Tibial artery (tissue), 4 donors: ENCODE measurements around the gene RNF26.

Source experiments
- DNase-seq, 2 donors: peaks; one replicate each; pipeline ENCODE4 v3.0.0-alpha.2; 2019
- H3K27ac ChIP-seq, 2 donors: fragments of 200-600 bp; sonication (generic) in 1 of 2; 1 replicate in 1 of 2; 2 replicates in 1 of 2; pipeline ENCODE4 v1.5.1; 2018 to 2019; ENCODE audit warnings: mild to moderate bottlenecking in 1 of 2
- H3K27me3 ChIP-seq, 2 donors: fragments of 200-600 bp; sonication (generic) in 1 of 2; one replicate each; pipeline versions ENCODE4 v1.5.1 to v1.6.0; 2016 to 2019
- H3K36me3 ChIP-seq, 3 donors: fragments of 200-600 bp; sonication (generic) in 2 of 3; one replicate each; pipeline ENCODE4 v1.5.1; 2016 to 2019; ENCODE audit warnings: mild to moderate bottlenecking in 2 of 3
- H3K4me1 ChIP-seq, 4 donors: fragments of 200-600 bp; sonication (generic) in 2 of 4; 1 replicate in 3 of 4; 2 replicates in 1 of 4; pipeline ENCODE4 v1.5.1; 2016 to 2019
- H3K4me3 ChIP-seq, 2 donors: fragments of 200-600 bp; sonication (generic) in 1 of 2; 1 replicate in 1 of 2; 2 replicates in 1 of 2; pipeline ENCODE4 v1.5.1; 2018 to 2019; ENCODE audit warnings: mild to moderate bottlenecking in 2 of 2
- H3K9me3 ChIP-seq, 3 donors: fragments of 200-600 bp; sonication (generic) in 1 of 3; one replicate each; pipeline ENCODE4 v1.5.1; 2016 to 2019
- intact Hi-C: fragments of 100-400 bp; cut with DNase I; formaldehyde crosslinking; loops from one replicate; pipeline ENCODE4 v1.15.0; 2023; ENCODE audit warnings: low total_unique reads
- TF ChIP-seq, protein P1 (sequence below), 2 experiments: fragments of 200-600 bp in 1 of 2; fragments of 450-650 bp in 1 of 2; IDR thresholded peaks; one replicate each; pipeline ENCODE4 v1.5.1; 2017 to 2019; ENCODE audit warnings: antibody characterized with exemption in 2 of 2, mild to moderate bottlenecking in 1 of 2, moderate library complexity in 1 of 2

RNF26 gene

GRCh38 chr11:119363081-119363850 is 28.9 kb downstream of the RNF26 start:
- H3K4me1 ChIP-seq = peaks cover 3 to 79% (median 62%) of the 10 kb centered on the region in 4 donors
- H3K27me3 ChIP-seq = no peaks in the 10 kb centered on the region
- no peaks in the 10 kb centered on the region for H3K9me3 ChIP-seq
- intact Hi-C loops = no loop called here
- TF ChIP-seq, protein P1, sequence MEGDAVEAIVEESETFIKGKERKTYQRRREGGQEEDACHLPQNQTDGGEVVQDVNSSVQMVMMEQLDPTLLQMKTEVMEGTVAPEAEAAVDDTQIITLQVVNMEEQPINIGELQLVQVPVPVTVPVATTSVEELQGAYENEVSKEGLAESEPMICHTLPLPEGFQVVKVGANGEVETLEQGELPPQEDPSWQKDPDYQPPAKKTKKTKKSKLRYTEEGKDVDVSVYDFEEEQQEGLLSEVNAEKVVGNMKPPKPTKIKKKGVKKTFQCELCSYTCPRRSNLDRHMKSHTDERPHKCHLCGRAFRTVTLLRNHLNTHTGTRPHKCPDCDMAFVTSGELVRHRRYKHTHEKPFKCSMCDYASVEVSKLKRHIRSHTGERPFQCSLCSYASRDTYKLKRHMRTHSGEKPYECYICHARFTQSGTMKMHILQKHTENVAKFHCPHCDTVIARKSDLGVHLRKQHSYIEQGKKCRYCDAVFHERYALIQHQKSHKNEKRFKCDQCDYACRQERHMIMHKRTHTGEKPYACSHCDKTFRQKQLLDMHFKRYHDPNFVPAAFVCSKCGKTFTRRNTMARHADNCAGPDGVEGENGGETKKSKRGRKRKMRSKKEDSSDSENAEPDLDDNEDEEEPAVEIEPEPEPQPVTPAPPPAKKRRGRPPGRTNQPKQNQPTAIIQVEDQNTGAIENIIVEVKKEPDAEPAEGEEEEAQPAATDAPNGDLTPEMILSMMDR (IDR thresholded peaks at IDR 0.05) = no peak
- peak overlapping the region; percentile 78 to 84 for H3K27ac ChIP-seq
- peak in 1 of 2 donors; percentile 68 for DNase-seq
- peaks cover 0 to 16% (median 6%) of the 10 kb centered on the region in 3 donors for H3K36me3 ChIP-seq
- H3K4me3 ChIP-seq = peak overlapping the region; percentile 56 to 58

DNA sequence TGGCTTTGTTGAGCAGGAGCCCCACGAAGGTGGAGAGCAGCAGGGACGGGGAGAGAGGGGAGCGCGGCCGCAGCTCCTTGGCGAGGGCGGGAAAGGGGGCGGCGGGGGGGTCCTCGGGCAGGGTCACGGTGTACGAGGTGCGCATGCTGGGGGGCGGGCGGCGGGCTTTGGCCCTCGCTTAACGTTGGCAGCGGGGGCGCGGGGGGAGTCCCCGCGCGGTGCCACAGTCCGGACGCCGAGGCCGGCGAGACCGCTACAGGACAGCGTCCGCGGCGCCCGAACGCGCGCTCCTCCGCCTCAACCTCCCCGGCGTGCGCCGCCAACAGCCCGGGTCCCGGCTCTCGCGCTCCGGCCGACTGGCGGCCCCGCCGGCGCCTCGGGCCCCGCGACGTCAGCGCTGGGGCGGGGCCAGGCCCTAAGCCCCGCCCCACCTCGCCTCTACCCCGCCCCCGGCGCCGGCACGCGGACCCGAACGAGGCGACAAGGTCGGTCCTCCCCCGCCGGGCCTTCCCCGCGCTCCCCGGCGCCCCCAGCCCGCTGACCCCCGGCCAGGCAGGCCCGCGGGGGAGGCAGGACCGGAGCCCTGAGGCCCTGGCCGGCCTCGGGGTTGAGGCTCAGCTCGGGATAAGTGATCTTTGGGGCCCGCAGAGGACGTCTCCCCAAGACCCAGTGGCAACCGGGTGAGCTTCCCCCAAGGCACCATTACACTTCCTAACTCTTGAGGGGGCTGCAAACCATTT is 29.7 kb downstream of the RNF26 start:
- Histone ChIP-seq H3K27ac (peak overlapping the region; percentile 78 to 84), H3K27me3 (no peaks in the 10 kb centered on the region), H3K36me3 (peaks cover 0 to 8% (median 3%) of the 10 kb centered on the region in 3 donors), H3K9me3 (no peaks in the 10 kb centered on the region), H3K4me3 (peak overlapping the region; percentile 56 to 58), H3K4me1 (peaks cover 3 to 86% (median 69%) of the 10 kb centered on the region in 4 donors)
- DNase-seq = peak in 1 of 2 donors; percentile 74
- TF ChIP-seq, protein P1 (IDR thresholded peaks at IDR 0.05) = no peak
- intact Hi-C loops = no loop called here

DNA sequence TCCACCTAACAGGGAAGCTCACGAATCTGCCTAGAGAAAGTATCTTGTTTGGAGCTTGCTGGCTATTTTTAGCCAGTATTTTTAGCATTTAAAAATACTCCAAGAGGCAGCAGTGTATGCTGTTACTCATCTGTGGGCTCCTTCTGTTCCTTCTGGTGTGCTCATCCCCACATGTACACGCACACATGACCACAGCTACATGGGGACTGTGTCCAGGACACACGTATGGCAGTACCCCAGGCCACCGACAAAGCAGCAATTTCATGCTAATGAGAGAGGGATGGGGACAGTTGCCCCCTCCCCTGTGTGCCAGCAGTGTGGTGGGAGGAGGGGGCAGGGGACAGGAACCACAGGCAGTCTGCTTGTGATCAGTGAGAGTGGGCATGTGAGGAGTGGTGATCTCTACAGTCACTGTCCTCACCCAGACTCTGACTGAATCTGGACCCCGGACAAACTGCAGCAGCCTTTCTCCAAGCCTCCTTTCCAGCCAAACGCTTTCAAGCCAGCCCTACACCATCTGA is 30.8 kb downstream of the RNF26 start:
- TF ChIP-seq, protein P1 (IDR thresholded peaks at IDR 0.05) = peak in 1 of 2 experiments; percentile 40
- no peaks in the 10 kb centered on the region for H3K36me3 ChIP-seq
- DNase-seq = peak in 1 of 2 donors; percentile 69
- H3K27ac ChIP-seq = peak overlapping the region; percentile 59 to 78
- peak overlapping the region; percentile 56 to 58 for H3K4me3 ChIP-seq
- no peaks in the 10 kb centered on the region for H3K9me3 ChIP-seq
- no peaks in the 10 kb centered on the region for H3K27me3 ChIP-seq
- peaks cover 3 to 97% (median 74%) of the 10 kb centered on the region in 4 donors for H3K4me1 ChIP-seq
- intact Hi-C loops = no loop called here

GRCh38 chr11:119366690-119367620 is 32.6 kb downstream of the RNF26 start:
- no peaks in the 10 kb centered on the region for H3K9me3 ChIP-seq
- H3K27me3 ChIP-seq = no peaks in the 10 kb centered on the region
- DNase-seq = peak in 1 of 2 donors; percentile 51
- H3K4me1 ChIP-seq = peaks cover 0 to 98% (median 74%) of the 10 kb centered on the region in 4 donors
- TF ChIP-seq, protein P1 (IDR thresholded peaks at IDR 0.05) = no peak
- no peaks in the 10 kb centered on the region for H3K36me3 ChIP-seq
- no peak overlapping the region for H3K4me3 ChIP-seq
- intact Hi-C loops = no loop called here
- peak overlapping the region in 1 of 2 donors; percentile 21 for H3K27ac ChIP-seq

DNA sequence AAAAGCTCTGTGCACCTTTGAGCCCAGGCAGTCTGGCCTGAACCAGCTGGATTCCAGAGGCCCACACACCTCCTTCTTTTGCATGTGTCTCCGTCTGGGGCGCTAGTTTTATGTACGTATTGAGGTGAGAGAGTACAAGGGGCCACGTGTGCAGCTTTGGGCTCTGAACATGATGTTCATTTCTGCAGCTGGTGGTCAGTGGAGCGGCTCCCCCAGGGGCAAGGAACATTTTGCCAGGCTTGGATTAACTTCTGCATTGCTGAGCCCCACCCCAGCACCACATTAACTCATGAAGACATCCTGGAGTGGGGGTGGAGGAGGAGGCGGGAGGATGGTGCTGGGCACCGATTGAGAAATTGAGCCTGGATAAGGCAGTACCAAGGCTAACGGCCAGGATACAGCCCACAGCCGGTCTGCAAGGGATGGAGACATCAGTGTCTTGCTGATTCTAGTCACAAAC is 33.4 kb downstream of the RNF26 start:
- intact Hi-C loops = no loop called here
- TF ChIP-seq, protein P1 (IDR thresholded peaks at IDR 0.05) = no peak
- peak overlapping the region in 1 of 2 donors; percentile 29 for H3K27ac ChIP-seq
- no peaks in the 10 kb centered on the region for H3K9me3 ChIP-seq
- H3K27me3 ChIP-seq = no peaks in the 10 kb centered on the region
- H3K36me3 ChIP-seq = no peaks in the 10 kb centered on the region
- DNase-seq = no peak
- H3K4me3 ChIP-seq = no peak overlapping the region
- peaks cover 0 to 97% (median 69%) of the 10 kb centered on the region in 4 donors for H3K4me1 ChIP-seq
